ENCODE data around the gene MED15.
"Not testable (repeated sequence)": the region's sequence is repeated elsewhere in the genome, so short reads cannot be mapped to it uniquely, and the experiment has no call there.

MED15 gene

DNA sequence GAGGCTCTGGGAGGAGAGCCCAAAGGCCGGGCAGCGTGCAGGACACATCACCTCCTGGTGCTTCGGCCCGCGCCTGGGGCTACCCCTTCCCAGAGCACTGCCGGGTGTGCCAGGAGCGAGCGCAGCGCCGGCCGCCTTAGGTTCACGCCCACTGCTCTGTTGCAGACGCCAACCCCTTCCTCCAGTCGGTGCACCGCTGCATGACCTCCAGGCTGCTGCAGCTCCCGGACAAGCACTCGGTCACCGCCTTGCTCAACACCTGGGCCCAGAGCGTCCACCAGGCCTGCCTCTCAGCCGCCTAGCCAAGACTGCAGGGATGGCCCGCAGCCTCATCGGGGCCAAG, 79.0 kb downstream of the MED15 start:
- DNase-seq: no peak

GRCh38 chr22:20587206-20587958, 80.0 kb downstream of the MED15 start:
- no peak for DNase-seq

- no peak for DNase-seq
Measured at GRCh38 chr22:20588092-20588842, 80.9 kb downstream of the MED15 start.

DNA sequence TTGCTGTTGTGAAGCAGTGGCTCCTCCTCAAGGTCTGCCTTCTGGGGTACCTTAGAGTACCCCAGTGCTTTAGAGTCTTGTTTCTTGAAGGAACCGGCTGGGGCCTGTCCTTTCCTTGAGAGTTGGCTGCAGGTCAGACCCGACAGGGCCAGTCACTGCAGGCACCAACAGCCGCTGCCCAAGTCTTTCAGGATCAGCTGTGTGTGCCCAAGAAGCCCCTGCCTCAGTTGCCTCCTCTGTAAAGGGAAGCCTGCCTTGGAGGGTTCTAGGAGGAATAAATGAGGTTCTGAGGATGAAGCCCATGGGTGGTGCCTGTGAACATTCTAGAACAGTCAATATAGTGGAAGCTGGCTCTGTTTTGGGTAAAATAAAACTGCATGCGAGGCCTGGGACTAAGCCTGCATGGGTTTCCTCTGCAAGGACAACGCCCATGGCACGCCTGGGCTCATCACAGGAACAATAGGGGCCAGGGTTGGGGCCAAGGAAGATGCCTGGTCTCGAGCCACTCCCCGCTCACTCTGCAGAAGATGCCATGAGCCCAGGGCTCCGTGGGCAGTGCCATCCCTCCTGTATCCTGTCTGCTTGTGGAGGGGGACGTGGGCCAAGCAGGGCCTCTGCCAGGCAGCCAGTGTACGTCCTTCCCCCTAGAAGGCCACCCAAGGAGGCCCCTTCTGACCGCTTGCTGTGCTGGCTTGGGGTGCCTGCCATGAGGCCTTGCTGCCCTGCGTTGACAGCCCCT, 81.6 kb downstream of the MED15 start:
- DNase-seq: no peak

GRCh38 chr22:20589614-20590476, 82.4 kb downstream of the MED15 start:
- no peak for DNase-seq

- DNase-seq: no peak
Measured at GRCh38 chr22:20590477-20591294, 83.3 kb downstream of the MED15 start.

DNA sequence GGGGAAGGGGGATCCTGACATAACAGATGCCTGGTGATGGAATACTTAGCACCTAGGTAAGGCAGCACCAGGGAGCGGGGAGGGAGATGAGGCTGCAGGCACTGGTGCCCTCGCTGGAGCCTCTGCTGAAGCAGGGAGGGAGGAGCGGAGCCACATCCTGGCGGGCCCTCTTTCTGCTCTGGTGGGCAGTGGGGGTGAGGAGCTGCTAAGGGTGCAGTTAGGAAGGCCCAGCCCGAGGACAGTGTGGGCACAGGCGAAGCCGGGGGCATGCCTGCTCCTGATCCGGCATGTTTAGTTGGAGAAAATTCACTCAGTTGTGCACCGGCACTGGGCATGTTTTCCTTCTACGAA, 83.9 kb downstream of the MED15 start:
- DNase-seq: no peak

- no peak for DNase-seq
Measured at GRCh38 chr22:20591660-20592310, 84.4 kb downstream of the MED15 start.

- DNase-seq: not testable (repeated sequence)
Measured at GRCh38 chr22:20594038-20594437, 86.6 kb downstream of the MED15 start.

- DNase-seq: not testable (repeated sequence)
Measured at GRCh38 chr22:20594486-20594885, 87.1 kb downstream of the MED15 start.

- DNase-seq: no peak
Measured at GRCh38 chr22:20595461-20595860, 88.1 kb downstream of the MED15 start.

DNA sequence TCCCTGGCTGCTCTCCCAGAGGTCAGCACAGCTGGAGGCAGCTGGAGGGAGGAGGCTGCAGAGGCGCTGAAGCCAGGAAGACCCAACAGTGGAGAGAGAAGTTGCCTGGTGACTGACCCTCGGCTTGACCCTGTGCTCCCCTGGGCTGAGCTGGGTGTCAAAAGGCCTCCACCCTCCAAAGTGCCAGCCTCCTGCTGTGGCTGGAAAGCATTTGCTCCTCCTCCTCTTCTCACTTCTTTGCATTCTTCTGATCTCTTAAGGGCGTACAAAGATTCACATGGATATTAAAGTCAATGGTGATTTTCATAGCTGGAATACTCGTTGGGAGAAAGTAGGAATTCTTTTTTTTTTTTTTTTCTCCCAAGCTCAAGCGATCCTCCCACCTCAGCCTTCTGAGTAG, 91.7 kb downstream of the MED15 start:
- DNase-seq: no peak

GRCh38 chr22:20600137-20600673, 92.8 kb downstream of the MED15 start:
- DNase-seq: no peak

- no peak for DNase-seq
Measured at GRCh38 chr22:20601308-20601707, 93.9 kb downstream of the MED15 start.

GRCh38 chr22:20602609-20603164, 95.3 kb downstream of the MED15 start:
- DNase-seq: no peak

DNA sequence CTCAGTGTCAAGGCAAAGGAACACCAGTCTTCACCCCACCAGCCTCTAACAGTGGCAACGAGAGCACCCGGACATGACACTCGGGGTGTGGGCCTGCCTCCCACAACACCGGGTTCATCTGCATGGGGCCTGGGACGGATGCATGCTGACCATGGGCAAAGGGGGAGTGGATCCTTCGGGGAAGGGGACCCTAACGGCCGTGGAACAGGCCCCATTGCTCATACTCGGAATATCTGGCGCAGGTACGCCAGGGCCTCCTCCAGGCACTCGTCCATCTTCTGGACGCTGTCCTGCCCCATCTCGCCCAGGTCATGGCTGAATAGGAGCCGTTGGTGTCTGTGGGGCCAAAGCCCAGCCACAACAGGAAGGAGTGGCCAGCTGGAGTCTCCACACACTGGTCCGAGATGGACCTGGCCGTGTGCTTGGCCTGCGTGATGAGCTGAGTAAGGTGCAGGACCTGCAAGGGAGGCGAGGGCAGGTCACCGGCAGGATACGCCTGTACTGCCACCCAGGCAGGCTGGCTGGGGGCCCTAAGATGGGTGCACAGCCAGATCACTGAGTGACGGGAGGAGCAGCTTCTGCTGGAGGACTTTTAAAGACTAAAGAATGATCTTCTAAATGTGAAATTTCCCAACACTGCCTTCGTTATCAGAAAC, 96.8 kb downstream of the MED15 start:
- no peak for DNase-seq

- no peak for DNase-seq
Measured at GRCh38 chr22:20604776-20605221, 97.4 kb downstream of the MED15 start.

GRCh38 chr22:20605328-20605727, 97.9 kb downstream of the MED15 start:
- DNase-seq: no peak

- peak; percentile 55 for DNase-seq
Measured at GRCh38 chr22:20606041-20606783, 98.8 kb downstream of the MED15 start.

Measured in effector CD4-positive, alpha-beta T cell (primary cell).